HG03378 (cell line): ENCODE data around the gene RNF167.

Source experiments
- ATAC-seq: cut with Tn5 transposase; IDR thresholded peaks from one replicate; pipeline ENCODE4 v1.9.1; 2021; ENCODE audit warnings: mild to moderate bottlenecking, moderate library complexity; ENCODE audit not compliant: unreplicated experiment

The RNF167 gene

DNA sequence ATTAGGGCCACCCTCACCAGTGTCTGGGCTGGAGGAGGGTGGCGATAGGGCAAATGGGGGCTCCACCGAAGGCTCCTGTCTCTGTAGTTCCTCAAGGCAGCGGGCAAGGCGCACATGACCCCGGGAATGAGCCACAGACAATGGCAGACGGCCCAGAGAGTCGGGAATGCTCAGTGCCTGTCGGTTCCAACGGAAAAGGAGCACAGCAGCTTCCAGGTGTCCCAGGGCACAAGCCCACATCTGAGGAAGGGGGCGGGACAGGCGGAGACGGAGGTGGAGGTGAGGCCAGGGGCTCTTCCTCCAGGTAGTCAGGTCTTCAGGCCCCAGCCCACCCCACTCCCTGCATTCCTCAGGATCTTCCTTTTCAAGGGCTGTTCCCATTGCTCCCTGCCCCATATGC, 32.7 kb downstream of the RNF167 start:
- no peak for ATAC-seq

DNA sequence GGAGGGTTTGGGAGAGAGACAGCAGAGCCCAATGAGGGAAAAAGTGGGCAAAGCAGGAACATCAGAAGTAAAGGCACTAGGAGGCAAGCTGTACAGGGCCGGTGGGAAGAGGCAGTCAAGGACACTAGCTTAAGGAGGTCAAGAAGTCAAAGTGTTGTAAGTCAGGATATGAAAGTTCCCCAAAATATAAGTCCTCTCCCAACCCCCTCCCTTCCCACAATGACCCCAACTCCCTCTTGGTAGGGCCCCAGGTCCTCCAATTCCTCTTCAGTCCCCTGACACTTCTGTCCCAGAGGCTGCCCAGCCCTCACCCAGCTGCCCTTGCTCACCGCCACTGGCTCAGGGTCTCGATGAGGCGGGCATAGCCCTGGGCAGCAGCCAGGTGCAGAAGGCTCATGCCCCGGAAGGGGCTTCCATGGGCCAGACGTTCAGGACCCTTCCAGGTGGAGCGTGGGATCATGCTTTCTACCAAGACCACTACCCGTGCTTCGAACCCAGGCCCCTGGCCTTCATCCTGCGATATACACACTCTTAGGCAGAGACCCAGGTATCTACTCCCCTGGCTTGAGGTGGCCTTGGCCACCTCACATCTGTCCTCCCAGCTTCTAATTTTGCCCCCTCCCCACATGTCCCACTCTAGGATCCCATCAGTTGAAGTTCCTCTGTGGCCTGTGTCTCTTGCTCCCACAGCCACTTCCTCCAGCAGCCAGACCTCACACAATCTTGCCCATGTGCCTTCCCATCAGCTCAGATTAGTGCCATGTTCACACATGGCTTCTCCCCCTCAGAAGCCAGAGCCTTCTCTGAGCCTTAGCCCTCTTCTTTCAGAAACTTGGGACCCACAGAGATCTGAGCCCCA, 33.4 kb downstream of the RNF167 start:
- ATAC-seq = no peak

DNA sequence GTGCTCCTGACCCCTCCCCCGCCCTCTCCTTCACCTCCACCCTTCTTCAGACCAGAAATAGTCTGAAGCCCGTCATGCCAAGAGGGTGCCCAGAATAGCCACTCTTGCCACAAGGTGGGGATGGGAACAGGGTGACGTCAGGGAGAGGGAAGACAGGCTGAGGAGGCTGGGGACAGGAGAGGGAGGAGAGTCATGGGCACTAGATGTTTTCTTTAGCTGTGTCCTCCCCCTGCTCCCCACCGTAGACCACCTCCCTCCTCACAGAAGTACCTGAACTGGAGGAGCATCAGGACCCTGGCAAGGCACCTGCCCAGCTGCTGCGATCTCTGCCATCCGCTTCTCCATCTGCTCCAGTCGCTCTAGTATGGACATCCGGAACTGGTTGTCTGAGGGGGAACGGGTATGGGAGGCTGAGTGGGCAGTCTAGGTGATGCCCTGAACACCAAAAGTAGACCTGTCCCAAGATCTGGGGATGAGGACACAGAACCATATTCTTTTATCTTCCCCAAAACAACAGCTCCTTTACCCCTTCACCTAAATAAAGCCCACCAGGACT, 34.1 kb downstream of the RNF167 start:
- no peak for ATAC-seq

DNA sequence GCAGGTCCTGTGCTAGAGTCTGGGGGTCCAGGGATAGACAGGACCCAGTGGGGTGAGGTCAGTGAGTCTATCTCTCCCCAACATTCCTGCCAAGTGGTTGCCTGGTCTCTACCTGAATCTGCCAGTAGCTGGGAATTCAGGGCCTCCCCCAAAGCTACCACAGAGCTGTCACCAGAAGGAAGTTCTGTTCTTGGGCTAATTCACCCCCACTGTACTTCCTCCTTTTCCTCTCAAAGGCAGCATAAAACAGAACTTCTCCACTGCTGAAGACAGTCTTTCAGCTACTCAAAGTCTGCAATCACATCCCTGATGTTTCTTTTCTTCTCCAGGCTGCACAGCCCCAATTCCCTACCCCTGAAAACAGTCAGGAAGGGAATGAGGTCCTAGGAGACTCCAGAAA, 38.7 kb downstream of the RNF167 start:
- no peak for ATAC-seq

DNA sequence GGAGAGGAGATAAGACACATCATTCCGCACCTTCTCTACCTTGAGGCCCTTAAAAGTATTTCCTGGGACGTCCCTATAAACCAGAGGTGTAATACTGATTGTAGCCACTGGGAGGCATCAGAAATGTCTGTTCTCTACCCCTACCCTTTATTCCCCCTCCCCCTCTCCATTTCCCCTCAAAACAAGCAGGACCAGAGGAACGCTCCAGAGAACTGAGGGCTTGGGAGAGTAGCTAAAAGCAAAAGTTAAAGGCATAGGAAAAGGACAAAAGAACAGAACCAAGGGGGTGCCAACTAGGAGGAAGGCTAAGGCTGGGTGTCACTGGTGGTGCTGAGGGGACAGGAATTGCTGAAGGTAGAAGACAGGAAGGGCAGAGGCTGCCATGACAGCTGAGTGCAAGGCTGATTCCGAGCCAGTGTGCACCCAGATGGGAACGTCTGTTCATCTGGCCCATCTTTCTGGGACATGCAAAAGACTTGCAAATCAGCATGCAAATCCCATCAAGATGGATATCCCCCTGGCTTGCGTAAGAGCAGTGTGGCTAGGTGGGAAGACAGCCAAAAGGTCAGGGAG, 40.7 kb downstream of the RNF167 start:
- ATAC-seq = no peak

DNA sequence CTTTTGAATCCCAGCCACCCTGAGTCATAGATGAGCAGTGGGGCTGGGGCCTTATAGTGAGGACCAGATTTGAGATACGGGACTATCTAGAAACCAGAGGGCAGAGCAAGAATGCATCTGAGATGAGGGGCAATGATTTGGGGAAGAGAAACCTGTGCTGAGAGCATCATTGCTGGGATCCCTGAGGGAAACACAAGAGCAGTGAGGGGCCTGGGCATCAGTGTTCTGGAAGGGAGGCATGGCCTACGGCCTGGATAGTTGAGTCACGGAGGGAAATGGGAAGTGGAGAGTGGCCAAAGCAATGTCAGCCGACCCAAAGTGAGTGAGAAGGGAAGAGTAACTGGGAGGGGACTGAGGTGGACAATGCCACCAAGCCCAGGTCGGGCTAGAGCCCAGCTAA, 42.2 kb downstream of the RNF167 start:
- no peak for ATAC-seq

DNA sequence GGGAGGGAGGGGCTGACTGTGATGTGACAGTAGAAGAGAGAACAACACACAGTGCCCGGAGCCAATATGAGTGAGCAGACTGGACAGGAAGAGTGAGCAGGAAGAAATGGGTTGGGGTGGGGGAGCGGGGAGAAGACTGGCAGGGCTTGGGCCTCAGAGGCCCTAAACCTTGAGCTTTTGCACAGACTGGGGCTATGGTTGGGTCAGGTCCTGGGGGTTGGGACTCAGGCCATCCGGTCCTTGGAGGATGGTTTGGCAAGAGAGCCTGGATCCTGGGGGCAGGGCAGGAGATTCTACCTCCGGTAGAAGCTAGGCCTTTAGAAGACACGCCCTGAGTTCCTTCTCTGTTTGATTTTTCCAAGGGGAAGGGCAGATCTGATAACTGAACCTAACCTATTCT, 46.3 kb downstream of the RNF167 start:
- no peak for ATAC-seq

DNA sequence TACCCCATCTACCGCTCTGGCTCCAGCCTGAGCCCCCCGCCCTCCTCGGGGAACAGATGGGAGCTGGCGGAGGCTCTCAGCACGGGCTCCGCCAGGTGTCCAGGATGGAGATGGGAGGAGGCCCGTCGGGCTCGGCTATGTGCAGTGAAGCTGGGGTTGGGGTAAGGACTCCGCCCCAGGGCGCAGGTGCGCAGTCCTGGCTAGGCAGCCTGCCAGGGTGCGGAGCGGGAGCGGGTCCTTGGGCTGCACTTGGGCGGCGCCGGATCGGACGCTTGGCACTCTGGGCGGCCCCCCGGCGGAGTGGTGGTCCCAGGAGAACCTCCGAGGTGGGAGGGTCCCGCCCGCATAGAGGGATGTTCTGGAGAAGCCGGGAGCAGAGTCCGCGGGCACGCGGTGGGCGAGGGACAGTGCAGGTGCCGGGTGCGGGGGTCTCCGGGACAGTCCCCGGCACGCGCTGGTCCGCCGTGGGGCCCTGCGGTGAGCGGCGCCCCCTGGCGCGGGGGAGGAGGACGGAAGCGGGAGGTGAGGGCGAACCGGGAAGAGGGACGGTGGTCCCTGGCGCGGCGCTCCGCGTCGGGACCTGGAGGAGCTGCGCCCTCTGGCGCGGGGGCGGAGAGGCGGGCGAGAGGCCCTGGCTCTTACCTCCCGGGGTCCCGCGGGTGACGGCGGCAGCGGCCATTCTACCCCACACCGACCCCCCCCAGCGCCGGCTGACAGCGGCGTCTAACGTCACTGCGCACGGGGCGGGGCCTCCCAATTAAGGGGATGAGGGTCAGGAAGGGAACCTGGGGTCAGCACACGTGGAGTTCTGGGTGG, 47.1 kb downstream of the RNF167 start, which contains the start of gene CAMTA2:
CAMTA2 (minus strand) TSS at position 725 of the 816 bp plus-strand sequence. CDS start 1,453 bp downstream, outside the sequence.
- peak; percentile 52 for ATAC-seq

DNA sequence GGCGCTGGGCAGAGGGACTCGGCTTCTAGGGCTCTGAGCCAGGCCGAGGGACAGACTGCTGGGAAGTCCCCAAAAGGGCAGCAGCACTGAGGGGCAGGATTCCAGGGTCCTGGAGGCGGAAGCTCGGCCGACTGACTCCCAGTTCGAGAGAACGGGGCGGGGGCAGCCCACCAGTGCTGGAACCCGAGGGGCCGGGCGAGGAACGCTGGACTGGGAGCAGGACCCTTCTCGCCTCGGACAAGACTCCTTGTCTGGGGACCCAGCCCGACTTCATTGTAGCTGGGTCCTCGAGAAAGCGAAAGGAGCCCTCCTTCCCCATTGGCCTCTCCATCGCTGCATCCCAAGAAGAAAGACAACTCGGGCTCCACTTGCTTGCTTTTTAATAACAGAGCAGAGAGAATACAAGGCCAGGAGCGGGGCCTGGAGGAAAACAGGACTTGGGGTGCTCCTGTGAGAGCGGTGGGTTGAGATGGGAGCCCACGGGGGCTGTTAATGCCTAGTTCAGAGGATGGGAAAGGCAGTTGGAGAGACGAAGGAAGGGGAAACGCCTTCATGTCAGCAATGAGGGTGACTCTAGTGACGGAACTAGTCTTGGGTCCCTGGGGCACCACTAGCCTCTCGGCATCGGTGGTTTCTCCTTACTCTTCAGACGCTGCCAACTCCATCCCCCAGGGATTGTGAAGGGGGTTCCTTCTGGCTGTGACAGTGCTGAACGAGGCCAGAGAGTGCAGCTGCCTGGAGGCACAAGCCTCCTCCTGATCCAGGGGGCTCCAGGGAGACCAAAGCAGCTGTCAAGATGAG, 47.9 kb downstream of the RNF167 start:
- no peak for ATAC-seq

DNA sequence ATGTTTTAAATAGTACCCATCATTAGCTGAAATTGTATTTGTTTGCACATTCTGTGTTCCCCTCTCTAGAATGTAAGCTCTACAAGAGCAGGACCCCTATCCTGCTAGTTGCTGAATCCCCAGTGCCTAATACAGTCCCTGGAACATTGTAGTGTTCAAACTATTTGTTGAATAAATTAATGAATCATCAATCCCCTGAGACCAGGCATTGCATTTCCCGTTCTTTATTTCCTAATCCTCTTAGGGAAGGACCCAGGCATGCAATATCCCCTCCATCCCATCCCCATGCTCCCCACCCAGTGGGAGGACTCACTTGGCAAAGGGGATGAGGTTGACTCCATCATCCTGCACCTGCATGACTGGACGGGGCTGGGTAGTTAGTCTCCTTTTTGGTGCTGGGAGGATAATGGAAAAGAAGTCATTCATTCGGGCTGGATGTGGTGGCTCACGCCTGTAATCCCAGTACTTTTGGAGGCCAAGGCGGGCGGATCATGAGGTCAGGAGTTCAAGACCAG, 54.1 kb downstream of the RNF167 start:
- ATAC-seq = no peak
